Bone marrow (tissue), 2 donors: Measurements from ENCODE around the gene SGCB.
"Not testable (repeated sequence)": the region's sequence is repeated elsewhere in the genome, so short reads cannot be mapped to it uniquely, and the experiment has no call there.

Source experiments
- DNase-seq, 2 donors: peaks; one replicate each; lab custom pipeline; 2025; lab: John Stamatoyannopoulos, UW

The SGCB gene

GRCh38 chr4:52038103-52038912, at the start of gene SGCB:
Gene SGCB (minus strand): TSS chr4:52038299. CDS start chr4:52038259, 40 bp downstream.
- peak in 1 of 2 donors; percentile 25 for DNase-seq

- DNase-seq: not testable (repeated sequence)
These were observed 48.3 kb upstream of the SGCB start for GRCh38 chr4:52086425-52086824.

- no peak for DNase-seq
These were observed 43.1 kb upstream of the SGCB start for GRCh38 chr4:52081216-52081615.

- DNase-seq: no peak
These were observed 41.6 kb upstream of the SGCB start for GRCh38 chr4:52079659-52080058.

DNA sequence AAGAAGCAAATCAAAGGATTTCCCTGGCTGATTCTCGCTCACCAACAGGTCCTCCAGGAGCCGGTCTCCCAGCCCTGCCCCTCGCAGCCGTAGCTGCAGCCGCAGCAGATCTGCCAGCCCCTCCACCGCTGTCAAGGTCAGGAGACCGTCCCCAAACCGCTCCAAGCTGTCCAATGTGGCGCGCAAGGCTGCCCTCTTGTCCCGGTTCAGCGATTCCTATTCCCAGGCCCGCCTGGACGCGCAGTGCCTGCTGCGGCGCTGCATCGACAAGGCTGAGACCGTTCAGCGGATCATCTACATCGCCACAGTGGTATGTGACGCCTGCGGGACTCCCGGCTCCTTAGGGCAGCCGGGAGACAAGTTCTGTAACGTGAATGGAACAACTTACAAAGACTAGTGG, 38.6 kb upstream of the SGCB start:
- DNase-seq: no peak

GRCh38 chr4:52071791-52072546, 33.9 kb upstream of the SGCB start:
- no peak for DNase-seq

GRCh38 chr4:52069571-52069970, 31.5 kb upstream of the SGCB start:
- DNase-seq: no peak

GRCh38 chr4:52059372-52059771, 21.3 kb upstream of the SGCB start:
- no peak for DNase-seq

- no peak for DNase-seq
These were observed 20.2 kb upstream of the SGCB start for GRCh38 chr4:52058275-52058674.

DNA sequence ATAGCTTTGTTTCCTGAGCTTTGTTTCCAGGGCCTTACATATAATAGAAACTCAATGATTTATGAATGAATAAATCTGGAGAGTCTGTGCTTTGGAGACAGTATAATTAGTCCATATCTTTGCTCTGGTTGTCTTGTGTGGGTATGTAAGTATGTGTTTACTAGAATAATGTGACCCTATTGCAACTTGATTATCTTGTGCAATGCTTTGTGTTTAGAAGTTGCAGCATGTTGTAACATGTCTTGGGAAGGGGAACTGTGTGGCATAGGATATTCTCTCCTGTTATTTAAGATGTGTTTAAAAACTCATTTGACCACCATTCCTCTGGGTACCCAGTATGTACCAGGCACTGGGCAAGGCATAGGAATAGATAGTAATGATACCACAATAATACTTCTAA, 19.1 kb upstream of the SGCB start:
- no peak for DNase-seq

GRCh38 chr4:52054254-52054653, 16.2 kb upstream of the SGCB start:
- no peak for DNase-seq

GRCh38 chr4:52052475-52052780, 14.3 kb upstream of the SGCB start:
- no peak for DNase-seq

- peak in 1 of 2 donors; percentile 25 for DNase-seq
These were observed 13.7 kb upstream of the SGCB start for GRCh38 chr4:52051615-52052474.

DNA sequence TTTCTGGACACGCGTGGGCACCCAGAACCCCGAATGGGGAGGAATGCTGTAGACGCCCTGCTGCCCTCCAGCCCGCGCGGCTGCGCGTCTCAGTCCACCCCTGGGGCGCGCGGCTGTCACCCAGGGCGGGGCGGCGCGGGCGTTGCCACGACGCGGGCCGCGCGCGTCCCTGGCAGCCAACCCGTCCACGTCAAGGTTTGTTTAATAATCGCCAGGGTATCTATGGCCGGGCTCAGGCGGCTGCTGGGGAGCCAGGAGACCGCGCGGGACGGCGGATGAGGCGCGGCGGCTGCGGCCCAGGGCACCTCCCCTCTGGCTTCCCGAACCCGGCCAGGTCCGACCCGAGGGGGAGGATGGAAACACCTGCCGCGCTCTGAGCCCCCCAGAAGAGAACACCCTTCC, 13.1 kb upstream of the SGCB start, which contains the start of gene SPATA18:
Gene SPATA18, plus strand, starts transcription at position 92 of the 402 bp plus-strand sequence. CDS start 401 bp downstream, outside the sequence.
- DNase-seq: no peak

GRCh38 chr4:52049266-52049665, 11.2 kb upstream of the SGCB start:
- no peak for DNase-seq

GRCh38 chr4:52045028-52045427, 6.9 kb upstream of the SGCB start:
- no peak for DNase-seq

- DNase-seq: no peak
These were observed 403 bp downstream of the SGCB start for GRCh38 chr4:52037689-52038102.

GRCh38 chr4:52036886-52037530, 1.1 kb downstream of the SGCB start:
- no peak for DNase-seq

GRCh38 chr4:52035190-52035589, 2.9 kb downstream of the SGCB start:
- DNase-seq: no peak

GRCh38 chr4:52032005-52032404, 6.1 kb downstream of the SGCB start:
- DNase-seq: no peak

- DNase-seq: no peak
These were observed 9.1 kb downstream of the SGCB start for GRCh38 chr4:52028970-52029369.
